Dermis microvascular lymphatic vessel endothelial cell (primary cell): ENCODE results near the gene TMEM123. TPM values are rescaled to one million over a fixed set of nuclear protein-coding genes. Genes with fewer than 3 reads are reported as not detected.
A peak's percentile ranks its signal among the peaks of the same experiment; 100 is the strongest.

ENCODE experiments used
- DNase-seq, 2 donors: peaks; one replicate each; pipeline versions ENCODE4 v3.0.0 to v3.0.0-alpha.2; 2010; ENCODE audit warnings: low read depth in 2 of 2
- total RNA-seq: library from RNA; depleted of rRNA; stranded (reverse); fragments of >200 nt; gene quantifications from 2 replicates; pipeline ENCODE4 v1.2.1, GENCODE V29; 2014

TMEM123 gene
- total RNA-seq, 1 donor from 2014 or later: 152 TPM

- DNase-seq: peak in 1 of 2 donors; percentile 39
Measured at GRCh38 chr11:102367364-102367763, 85.2 kb downstream of the TMEM123 start.

GRCh38 chr11:102364991-102365390 is 87.6 kb downstream of the TMEM123 start:
- DNase-seq: no peak

DNA sequence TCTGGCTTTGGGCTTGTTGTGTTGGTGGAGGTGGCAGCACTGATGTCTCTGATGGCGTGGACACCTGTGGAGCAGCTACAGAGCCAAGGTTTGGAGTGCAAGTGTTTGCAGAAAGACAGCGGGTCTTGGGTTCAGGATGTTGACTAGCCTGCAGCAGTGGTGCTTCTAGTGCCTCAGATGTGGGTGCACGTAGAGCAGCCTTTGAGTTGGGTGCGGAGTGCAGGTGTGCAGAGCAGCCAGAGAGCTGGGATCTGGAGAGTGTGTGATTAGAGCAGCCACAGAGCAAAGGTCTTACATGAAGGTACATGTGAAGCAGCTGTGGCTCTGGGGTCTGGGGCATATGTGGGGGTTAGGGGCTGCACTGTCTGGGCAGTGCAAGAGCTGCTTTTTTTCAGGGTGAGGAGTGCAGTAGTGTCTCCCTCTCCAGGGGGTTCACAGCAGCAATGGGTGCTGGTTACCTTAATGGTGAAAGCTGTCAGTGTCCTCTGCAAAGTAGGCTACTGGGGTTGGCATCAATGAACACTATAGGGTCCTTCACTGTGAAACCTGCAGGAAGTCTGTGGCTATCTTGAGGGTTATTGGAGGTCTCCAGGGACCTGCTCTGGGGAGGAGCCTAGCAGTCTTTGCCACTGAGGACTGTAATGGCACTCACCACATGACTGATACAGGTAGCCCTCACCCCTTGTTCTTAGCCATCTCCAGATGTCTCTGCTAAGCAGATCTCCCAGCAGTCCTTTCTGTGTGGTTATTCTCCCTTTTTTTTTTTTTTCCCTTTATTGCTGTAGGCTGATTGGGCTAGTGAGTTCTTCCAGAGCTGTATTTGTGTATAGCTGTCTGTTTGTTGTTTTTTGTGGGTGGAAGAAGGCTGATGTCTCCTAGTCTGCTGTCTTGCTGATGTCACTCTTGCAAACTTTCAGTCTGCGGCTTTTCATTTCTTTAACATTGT is 91.2 kb downstream of the TMEM123 start:
- no peak for DNase-seq

DNA sequence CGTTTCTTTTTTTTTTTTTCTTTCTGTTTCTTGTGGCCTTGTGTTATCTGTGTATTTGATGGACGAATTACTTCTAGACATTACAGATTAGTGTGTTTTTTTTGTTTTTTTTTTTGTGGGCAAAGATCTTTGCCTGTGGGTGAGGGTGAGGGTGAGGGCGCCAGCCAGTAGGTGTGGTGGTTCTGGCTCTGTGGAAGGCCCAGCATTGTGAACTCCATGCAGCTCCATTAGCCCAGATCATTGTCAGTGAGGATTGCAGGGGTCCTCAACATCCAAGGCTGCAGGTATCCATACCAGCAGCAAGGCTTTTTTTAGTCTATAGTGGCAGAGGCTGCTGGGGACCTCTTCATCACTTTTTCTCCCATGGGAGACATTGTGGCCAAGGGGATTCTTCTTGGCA is 91.9 kb downstream of the TMEM123 start:
- DNase-seq: no peak

GRCh38 chr11:102359372-102359771 is 93.2 kb downstream of the TMEM123 start:
- DNase-seq: no peak

- DNase-seq: no peak
Measured at GRCh38 chr11:102357116-102357515, 95.4 kb downstream of the TMEM123 start.

DNA sequence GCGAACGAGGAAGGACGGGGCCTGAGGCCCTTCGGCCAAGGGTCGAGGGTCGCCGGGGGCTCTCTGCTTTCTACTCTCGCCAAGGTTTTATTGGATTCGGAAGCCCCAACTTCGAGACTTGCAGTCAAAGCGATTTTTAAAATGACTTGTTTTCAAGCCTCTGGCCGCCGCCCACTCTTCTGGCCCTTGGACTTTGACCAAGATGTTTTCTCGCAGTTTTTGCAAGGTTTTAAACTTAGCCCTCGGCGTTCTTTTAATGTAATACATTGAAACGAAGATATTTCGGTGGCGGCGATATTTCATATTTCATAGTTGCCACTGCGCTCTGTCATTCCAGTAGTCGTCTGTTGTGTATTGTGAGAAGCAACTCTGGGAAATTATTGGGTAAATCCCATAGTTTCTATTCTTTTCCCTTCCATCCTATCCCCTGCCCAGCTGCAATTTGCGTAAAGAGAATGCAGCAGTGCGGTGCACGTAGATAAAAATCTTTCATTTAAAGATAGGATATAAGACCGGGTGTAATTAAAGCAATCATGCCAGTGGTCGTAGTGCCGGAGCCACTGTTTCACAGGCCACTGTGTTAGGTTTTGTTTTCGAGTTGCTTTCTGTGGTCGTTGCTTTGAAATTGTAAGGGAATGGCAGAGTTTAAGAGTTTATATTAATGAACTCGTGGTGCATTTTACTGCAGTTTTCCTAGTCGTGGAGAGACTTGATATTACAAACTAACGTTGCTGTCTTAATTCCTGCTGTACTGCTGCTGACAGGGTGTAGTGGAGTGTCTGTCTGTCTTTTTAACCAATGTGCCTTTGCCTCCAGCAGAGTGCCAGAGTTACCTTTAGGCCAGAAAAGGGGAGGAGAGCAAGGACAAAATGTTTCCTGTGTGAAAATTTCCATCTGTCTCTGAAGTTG is 104.8 kb downstream of the TMEM123 start:
- DNase-seq: peak in 1 of 2 donors; percentile 41

- peak; percentile 78 to 94 for DNase-seq
Measured at GRCh38 chr11:102346748-102347461, 105.7 kb downstream of the TMEM123 start, which contains the start of gene BIRC2. BIRC2 (plus strand) TSS chr11:102347214; CDS start chr11:102349855, 2,641 bp downstream.

DNA sequence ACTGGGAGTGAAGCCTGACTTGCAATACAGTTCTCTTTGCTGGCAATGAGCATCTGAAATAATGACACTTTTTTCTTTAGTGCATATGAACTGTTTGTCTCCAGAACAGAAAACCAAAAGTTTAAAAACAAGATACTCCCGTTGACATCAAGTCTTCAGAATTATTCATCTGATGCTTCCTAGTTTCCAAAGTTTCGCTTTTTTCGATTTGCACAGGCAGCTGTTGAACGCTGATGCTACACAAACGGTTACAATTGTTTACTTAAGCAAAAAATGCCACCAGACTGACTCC is 106.2 kb downstream of the TMEM123 start:
- DNase-seq: no peak

Other genes with a start within 250 kb of the TMEM123 start
- 1.7 and 2.3 TPM in 2 replicates for gene BIRC3, start 135.3 kb downstream of the TMEM123 start, total RNA-seq
- gene BIRC2, start 105.6 kb downstream of the TMEM123 start, total RNA-seq: 40.4 and 51.7 TPM in 2 replicates
- 0.90 and 2.1 TPM in 2 replicates for gene MMP7, start 78.0 kb upstream of the TMEM123 start, total RNA-seq
- gene MMP20, start 172.6 kb upstream of the TMEM123 start, total RNA-seq: not detected in 2 replicates